UCSD-AML1 (cell line): ENCODE data around the gene NHSL1.
A peak's percentile ranks its signal among the peaks of the same experiment; 100 is the strongest.

Experiments
- DNase-seq: peaks from one replicate; lab custom pipeline; 2025; ENCODE audit not compliant: unreplicated experiment; lab: John Stamatoyannopoulos, UW

The NHSL1 gene, protein sequence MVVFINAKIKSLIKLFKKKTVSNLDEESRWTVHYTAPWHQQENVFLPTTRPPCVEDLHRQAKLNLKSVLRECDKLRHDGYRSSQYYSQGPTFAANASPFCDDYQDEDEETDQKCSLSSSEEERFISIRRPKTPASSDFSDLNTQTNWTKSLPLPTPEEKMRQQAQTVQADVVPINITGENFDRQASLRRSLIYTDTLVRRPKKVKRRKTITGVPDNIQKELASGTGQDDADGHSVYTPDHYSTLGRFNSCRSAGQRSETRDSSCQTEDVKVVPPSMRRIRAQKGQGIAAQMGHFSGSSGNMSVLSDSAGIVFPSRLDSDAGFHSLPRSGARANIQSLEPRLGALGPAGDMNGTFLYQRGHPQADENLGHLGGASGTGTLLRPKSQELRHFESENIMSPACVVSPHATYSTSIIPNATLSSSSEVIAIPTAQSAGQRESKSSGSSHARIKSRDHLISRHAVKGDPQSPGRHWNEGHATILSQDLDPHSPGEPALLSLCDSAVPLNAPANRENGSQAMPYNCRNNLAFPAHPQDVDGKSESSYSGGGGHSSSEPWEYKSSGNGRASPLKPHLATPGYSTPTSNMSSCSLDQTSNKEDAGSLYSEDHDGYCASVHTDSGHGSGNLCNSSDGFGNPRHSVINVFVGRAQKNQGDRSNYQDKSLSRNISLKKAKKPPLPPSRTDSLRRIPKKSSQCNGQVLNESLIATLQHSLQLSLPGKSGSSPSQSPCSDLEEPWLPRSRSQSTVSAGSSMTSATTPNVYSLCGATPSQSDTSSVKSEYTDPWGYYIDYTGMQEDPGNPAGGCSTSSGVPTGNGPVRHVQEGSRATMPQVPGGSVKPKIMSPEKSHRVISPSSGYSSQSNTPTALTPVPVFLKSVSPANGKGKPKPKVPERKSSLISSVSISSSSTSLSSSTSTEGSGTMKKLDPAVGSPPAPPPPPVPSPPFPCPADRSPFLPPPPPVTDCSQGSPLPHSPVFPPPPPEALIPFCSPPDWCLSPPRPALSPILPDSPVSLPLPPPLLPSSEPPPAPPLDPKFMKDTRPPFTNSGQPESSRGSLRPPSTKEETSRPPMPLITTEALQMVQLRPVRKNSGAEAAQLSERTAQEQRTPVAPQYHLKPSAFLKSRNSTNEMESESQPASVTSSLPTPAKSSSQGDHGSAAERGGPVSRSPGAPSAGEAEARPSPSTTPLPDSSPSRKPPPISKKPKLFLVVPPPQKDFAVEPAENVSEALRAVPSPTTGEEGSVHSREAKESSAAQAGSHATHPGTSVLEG (N-terminal part only)

DNA sequence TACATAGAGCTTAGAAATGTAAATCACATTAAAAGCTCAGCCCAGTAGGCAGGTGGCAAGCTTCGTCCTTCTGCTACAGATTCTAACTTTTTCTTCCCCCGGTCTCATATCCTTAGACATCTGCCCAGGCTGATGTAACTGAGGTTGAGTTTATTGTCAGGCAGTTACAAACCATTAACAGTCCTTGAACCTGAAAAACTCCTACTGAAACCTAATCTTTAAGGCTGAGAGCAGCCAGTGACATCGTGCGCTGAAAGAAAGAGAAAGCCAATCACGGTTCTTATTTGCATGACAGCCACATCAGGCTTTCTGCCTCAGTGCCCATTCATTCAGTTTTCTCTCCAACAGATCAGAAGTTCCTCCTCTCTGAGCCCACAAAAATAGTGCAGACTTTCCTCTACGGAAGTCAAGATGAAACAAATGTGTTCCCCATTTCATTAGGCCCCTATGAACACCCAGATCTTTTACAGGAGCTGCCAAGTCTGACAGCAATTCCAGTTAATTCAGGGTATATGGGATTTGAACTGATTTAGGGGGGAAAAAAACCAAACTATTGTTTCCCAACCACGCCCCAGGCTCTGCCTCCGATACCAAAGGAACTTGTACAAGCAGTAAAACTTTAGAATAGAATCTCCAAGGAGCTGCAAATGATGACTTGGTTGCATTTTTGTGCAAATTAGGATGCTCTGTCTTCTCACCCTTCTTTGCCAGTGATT is at the start of gene NHSL1:
TSS of gene NHSL1 (minus strand) at position 192 of the 716 bp plus-strand sequence. CDS start 204 bp downstream, outside the sequence.
- no peak for DNase-seq

- peak; percentile 36 for DNase-seq
These were observed 47.5 kb upstream of the NHSL1 start for GRCh38 chr6:138546733-138547185.

DNA sequence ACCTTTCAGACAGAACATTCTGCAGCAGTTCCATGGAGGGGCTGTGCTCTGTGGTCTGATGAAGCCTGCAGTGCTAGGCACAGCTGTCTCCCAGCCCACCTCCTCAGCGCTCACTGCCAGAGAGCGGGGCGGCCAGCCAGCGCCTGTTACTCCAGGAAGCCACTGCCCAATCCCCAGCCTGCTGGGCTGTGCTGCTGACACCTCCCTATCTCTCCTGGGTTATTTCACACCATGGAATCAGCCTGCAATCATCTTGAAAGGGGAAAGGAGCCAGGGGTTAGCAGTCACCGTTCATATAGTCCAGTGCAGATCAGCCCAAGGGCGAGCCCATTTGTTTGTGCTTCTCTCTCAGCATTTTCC is 46.3 kb upstream of the NHSL1 start:
- DNase-seq = no peak

DNA sequence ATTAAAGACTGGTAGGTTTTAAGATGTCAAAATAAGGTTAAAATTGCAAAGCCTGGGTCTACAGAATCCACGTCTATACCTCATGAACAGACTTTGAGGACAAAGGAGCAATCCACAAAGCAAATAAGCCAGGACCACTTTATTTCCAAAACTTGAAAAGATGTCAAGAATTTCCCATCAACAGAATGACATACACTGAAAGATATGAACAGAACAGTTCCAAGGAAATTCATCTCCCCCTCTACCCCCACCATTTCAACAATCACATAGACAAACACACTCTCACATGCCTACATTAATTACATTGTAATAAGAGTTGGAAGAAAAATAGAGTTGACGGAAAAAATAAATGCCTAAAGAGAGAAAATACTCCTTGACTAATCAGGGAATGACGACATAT is 45.2 kb upstream of the NHSL1 start:
- DNase-seq = no peak

DNA sequence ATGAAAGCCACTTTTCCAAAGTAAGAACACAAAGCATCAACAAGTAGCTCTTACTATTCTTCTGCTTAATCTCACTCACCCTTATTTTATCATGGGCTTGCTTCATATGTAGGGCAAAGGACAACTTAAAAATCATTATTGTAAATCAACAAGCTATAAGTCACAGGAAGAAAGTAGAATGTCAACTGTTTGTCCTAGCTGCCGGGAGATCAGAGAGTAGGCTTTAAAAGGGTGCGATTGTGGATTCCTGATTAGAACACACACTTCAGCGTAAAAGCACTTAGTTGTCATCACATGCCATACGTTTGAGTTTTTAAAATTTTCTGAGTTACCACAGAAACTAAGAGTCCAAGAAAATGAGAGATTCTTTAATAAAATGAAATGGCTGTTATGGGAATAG is 44.4 kb upstream of the NHSL1 start:
- no peak for DNase-seq

- no peak for DNase-seq
These were observed 42.7 kb upstream of the NHSL1 start for GRCh38 chr6:138541823-138542481.

GRCh38 chr6:138540468-138540867 is 41.2 kb upstream of the NHSL1 start:
- no peak for DNase-seq

DNA sequence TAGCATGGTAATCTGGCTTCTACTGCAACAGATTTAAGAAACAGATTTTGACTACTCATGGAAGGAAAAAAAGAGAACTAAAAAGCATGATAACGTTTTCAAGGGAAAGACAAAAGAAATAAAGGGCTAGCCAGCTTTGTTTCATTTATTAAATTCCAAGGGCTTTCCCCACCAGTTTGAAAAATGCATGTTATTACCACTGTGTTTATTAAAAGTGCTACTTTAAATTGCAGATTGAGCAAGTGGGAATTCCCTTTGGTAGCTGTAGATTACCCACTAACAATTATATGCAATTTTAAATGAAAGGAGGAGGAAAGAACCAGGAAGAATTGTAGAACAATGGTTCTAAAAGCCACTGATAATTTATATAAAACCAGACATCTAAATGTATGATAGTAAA is 40.6 kb upstream of the NHSL1 start:
- DNase-seq = no peak

GRCh38 chr6:138538390-138539031 is 39.2 kb upstream of the NHSL1 start:
- DNase-seq = no peak

DNA sequence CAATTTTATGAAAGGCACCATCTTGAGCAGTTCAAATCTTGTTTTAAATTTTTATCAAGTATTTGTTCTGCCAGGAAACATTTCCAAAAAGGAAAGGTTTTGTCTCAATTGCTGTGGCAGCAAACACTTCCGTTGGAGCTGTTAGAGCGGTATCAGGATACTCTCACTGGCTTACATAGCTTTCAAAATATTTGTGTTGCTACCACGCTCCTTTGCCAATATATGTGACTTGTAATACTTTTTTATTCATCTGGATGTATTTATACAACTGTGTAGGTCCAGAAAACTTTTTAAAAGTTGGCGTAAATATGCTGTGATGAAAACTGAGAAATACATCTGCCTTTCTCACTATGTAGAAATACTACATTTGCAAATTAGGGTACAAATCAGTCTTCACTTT is 37.8 kb upstream of the NHSL1 start:
- no peak for DNase-seq

GRCh38 chr6:138535728-138536455 is 36.6 kb upstream of the NHSL1 start:
- no peak for DNase-seq

DNA sequence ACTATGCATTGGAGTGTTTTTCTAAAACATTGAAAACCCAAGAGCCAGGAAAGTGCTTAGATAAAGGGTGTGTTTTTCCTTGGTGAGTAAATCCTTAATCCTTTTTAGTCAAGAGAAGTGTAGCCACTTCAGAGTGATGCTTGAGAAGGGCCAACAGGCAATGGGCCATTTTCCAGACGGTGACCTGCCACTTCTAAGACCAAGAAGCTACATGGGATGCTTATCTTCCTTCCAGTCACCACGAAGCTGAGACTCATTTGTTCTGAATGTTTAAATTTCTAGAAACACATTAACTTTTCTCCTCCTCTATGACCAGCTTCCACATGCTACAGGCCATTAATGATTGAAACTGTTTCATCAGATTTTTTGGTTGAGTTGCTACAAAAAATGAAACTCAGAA is 34.4 kb upstream of the NHSL1 start:
- no peak for DNase-seq

DNA sequence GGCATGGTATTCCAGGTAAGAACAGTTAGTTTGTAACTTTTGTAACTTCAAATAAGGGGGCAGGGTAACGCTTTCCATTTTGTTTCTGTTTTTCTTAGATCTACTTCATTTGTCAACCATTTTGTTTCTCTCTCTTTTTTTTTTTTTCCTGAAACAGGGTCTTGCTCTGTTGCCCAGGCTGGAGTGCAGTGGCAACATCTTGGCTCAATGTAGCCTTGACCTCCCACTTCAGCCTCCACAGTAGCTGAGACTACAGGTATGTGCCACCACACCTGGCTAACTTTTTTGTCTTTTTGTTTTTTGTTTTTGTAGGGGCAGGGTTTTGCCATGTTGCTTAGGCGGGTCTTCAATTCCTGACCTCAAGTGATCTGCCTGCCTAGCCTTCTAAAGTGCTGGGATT is 32.1 kb upstream of the NHSL1 start:
- DNase-seq = no peak

- DNase-seq = no peak
These were observed 30.2 kb upstream of the NHSL1 start for GRCh38 chr6:138529478-138529877.

DNA sequence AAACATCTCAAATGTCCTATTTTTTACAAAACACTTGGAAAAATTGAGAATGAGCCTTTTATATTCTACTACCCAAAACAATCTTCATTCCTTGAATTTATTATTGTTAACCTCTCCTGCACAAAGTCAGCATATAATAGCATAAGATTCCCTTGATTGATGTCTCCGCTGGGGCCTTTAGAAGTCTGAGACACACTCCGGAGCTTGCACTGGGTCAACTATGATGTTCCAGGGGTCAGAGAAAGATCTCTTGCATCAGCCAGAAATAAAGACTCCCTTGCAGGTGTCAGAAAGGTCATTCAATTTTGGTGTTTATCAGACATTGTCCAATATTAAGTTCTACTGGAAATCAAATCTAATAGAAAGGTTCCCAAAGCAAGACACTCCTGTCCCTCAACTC is 29.7 kb upstream of the NHSL1 start:
- no peak for DNase-seq

DNA sequence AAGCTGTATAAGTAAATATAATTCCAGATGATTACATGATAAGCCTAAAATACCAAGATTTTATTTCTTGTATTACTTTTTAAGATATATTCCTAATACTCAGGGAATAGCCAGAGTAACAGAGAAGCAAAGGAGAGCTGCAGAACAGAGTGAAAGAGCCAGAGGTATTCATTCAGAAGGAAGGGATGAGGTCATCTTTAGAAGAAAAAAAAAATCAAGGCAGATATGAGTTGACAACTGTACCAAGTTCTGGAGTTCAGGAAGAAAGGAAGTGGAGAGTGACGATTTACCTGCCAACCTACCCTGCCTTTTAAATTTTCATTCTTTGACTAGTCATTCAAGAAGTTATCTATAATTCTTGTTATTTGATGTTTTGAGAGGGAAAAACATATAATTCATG is 28.8 kb upstream of the NHSL1 start:
- no peak for DNase-seq

DNA sequence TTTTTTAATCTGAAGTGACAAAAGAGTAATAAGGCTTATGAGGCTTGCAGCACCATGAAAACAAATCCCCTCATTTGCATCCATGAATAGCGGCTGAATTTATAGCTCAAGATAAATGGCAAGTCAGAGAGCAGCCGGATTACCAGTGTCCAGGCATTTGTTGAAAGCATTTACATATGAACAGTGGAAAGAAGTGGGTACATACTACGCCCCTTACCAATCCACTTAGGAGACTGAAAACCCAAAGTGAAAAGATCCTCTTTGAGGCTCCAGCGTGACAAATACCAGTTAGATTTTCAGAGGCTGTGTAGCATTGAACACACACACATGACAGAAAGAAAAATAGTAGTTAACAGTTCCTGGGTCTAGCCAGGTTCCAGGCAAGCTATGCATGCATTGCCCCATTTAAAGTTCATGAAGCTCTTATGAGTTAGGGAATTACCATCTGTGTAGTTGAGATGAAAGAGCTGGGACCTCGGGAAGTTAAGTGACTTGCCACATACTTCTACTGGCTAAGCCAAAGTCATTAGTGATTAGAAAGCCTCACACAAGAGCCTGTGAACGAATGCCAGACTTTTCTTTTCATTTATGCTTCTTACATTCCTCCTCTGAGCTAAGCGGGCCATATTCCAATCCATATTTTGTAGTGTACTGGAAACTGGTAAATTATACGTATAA is 28.3 kb upstream of the NHSL1 start:
- DNase-seq = no peak

GRCh38 chr6:138526822-138527235 is 27.5 kb upstream of the NHSL1 start:
- DNase-seq = no peak
